ENCODE data around the gene CTNND1.
"Not testable (repeated sequence)": the region's sequence is repeated elsewhere in the genome, so short reads cannot be mapped to it uniquely, and the experiment has no call there.

Gene CTNND1

DNA sequence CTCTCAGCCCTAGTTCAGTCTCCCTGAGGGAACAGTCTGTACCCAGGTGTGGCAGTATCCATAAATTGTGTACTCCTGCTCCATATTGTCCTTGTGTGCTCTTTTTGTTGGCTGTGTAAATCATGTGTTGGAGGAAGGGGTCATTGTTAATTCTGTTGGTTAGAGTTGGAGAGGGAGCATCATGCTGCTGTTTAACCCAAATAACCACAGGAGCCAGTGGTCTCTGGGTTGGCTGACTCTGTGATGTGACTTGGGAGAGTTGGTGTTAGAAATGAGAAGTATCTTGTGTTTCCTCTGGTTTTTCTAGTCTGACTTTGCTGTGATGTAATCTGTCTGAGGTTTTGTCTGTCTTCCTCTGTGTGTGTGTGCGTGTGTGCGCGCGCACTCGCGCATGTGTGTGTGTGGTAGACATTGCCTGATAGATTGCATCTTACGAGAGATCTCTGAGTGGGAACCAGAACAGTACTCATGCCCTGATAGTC, 30.5 kb downstream of the CTNND1 start:
- no peak for DNase-seq

- no peak for DNase-seq
Observed at GRCh38 chr11:57792870-57793269, 31.3 kb downstream of the CTNND1 start.

GRCh38 chr11:57793351-57794115, 31.9 kb downstream of the CTNND1 start:
- DNase-seq = no peak

DNA sequence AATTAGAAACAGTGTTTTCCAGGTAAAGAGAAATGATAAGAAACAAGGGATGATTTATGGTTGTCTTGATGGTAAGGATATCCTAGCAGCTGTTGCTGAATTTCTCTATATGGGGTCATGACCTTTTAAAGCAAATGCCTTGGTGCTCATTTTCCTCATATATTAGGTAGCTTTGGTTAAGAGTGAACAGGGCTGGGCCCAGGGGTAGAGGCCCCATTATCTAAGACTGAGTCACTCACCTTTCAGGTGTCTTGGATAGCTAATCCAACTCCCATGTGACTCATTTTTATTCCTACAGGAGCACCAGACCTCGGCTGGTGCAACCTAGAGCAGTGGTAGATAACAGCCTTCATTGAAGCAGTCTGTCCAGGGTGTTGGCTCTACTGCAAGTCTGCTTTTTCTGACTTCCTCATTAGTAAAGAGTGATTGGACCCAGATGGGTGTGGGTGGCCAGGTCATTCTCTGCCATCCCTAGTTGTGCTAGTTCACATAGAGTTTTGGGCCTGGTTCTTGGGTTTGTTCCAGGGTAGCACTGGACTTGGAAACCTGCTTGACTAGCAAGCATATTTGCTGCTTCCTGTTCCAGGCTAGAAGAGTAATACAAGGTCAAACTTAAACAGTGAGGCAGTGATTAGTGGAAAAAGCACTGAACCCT, 37.4 kb downstream of the CTNND1 start:
- no peak for DNase-seq

DNA sequence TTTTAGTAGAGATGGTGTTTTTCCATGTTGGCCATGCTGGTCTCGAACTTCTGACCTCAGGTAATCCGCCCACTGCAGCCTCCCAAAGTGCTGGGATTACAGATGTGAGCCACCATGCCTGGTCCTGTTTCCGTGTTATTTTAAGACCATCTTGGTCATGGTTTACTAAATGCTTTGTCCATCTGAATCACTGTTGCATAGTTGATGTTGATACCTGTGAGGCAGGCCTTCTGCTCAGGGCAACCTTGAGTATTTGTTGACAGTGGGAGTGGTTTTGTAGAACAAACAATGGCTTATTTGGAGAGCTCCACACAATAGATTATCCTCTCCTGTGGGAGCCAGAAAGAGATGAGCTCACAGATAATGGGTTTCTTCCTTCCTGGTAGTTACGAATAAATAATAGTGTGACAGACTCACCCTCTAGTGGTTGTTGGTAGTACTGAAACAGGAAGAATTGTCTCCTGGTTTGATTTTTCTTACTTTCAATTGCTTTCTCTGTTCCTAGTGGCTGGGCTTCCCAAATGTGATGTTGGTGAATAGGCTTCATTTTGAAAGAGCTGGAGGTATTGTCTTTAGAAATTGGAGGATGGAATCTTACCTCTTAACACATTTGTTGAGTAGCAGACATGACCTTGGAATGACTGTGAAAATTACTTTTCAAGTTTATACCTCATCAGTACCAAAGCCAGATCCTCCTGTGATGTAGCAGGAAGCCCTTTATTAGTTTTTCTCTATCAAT, 39.0 kb downstream of the CTNND1 start:
- peak; percentile 35 for DNase-seq

- DNase-seq = no peak
Observed at GRCh38 chr11:57801183-57801485, 39.5 kb downstream of the CTNND1 start.

DNA sequence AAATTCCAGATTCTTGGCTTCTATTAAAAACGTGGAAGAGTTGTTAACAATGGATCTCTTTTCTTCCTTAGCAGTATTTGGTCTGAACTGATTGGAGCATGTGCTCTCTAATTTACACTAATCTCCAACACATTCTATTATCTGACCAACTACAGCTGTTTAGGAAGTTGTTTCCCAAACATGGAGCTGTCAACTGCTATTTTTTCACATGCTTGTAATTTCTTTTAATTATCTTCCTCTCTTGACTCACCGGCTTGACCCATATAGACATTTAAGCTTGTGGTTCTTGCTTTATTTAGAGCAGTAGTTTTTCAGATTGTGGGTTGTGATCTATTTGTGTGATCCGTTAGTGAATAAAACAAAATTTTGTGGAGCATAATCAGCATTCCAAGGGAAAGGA, 40.8 kb downstream of the CTNND1 start:
- DNase-seq = no peak

DNA sequence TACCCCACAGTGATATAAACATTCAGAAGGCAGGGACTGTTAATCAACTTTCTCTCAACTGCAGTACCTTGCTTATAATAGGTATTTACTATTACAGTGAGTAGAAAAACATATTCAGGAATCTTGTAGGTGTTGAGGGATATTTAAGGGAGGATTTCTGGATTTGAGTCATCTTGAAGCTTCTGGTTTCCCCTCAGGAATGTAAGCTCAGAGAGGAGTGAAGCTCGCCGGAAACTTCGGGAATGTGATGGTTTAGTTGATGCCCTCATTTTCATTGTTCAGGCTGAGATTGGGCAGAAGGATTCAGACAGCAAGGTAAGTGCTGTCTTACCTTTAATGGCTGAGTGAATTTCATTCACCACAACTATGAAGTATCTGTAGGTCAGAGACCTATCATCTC, 42.9 kb downstream of the CTNND1 start:
- no peak for DNase-seq

- no peak for DNase-seq
Observed at GRCh38 chr11:57805780-57806179, 44.2 kb downstream of the CTNND1 start.

DNA sequence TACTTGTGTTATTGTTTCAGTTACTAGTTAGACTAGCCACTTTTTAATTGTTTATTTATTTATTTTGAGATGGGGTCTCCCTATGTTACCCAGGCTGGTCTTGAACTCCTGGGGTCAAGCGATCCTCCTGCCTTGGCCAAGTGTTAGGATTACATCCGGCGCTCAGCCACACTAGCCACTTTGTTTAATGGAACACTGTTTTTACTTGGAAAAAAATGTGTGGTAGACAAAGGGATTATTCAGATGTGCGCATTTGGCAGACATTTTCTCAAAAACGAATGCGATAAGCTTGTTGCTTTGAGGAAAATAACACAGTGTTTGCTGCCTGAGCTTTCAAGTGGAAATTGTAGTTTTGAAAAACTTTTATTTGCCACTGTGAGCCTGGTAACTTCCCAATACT, 51.0 kb downstream of the CTNND1 start:
- no peak for DNase-seq

- DNase-seq = no peak
Observed at GRCh38 chr11:57815476-57815875, 53.9 kb downstream of the CTNND1 start.

DNA sequence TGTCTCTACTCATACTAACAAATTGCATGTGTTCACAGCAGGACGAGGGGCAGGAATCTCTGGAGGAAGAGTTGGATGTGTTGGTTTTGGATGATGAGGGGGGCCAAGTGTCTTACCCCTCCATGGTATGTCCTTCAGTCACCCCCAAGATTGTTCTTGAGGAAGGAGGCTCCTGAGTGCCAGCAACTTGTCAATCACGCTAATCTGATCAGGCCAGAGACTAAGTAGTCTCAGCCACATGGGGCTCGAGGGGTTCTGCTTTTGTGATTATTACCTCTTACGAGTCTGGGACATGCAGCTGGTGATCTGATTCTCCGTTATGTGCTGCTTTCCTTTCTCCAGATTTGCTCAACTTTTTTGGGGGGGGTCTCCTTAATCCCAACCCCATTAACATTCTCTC, 54.3 kb downstream of the CTNND1 start:
- DNase-seq = no peak

GRCh38 chr11:57818812-57819211, 57.2 kb downstream of the CTNND1 start:
- DNase-seq = no peak

DNA sequence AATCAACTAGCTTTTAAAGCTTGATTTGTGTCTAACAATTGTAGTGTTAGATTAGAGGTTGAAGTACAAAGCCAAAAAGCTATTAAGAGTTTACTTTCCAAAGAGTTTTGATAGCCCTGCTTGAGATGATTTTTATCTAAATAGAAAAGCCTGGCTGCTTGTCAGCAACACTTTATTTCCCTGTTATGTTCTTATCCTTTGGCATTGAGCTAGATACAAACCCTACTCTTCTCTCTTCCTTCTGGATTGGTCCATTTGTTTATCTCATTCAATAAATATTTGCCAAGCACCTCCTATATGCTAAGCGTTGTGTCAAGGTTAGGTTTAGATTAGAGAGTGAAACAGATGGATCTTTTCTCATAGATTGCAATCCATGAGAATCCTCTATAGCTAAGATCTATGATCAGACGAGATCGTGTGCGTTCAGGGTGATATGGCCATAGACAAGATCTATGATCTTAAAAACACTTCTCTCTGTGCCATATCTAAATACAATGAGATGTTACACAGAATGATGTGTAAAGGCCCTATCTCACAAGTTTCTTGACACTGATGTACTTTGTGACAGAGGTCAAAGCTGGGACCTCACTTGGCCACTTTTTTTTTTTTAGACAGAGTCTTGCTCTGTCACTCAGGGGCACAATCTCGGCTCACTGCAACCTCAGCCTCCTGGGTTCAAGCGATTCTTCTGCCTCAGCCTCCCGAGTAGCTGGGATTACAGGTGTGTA, 57.8 kb downstream of the CTNND1 start:
- no peak for DNase-seq

- no peak for DNase-seq
Observed at GRCh38 chr11:57823859-57824258, 62.3 kb downstream of the CTNND1 start.

DNA sequence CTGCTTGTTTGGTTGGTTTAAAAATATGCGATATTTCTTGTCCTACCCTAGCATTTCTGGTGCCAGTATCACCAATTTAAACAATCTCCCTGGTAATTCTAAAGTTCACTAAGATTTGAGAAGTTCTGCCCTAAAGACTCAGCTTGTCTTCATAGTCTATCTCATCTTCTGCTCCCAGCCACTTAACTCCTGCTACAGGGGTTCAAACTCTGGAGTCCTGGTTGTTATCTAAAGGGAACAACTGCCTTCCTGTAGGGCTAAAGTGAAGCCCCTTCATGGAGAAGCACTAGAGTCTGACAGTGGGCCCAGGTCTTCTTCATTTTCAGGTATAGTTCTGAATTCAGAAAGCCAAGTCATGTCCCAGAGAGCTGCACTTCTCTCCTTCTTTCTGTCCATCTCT, 73.2 kb downstream of the CTNND1 start:
- no peak for DNase-seq

- not testable (repeated sequence) for DNase-seq
Observed at GRCh38 chr11:57838609-57839008, 77.0 kb downstream of the CTNND1 start.

GRCh38 chr11:57842873-57843272, 81.3 kb downstream of the CTNND1 start:
- no peak for DNase-seq

- DNase-seq = no peak
Observed at GRCh38 chr11:57867966-57868365, 106.4 kb downstream of the CTNND1 start.

DNA sequence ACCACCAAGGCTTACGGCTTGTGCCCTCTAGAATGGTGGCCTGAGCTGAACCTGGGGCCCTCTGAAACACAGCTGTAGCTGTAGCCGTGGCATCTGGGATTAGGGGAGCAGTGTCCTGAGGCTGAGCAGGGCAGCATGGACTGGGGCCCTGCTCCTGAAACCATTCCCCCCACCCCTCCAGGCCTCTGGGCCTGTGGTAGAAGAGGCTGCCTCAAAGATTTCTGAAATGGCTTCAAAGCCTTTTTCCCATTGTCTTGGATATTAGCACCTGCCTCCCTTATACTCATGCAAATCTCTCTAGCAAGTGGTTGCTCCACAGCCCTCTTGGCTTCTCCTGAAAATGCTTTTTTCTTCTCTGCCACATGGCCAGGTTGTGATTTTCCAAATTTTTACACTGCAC, 106.9 kb downstream of the CTNND1 start:
- DNase-seq = no peak
